Hematopoietic multipotent progenitor cell treated with erythropoietin and hydrocortisone succinate and interleukin-3 and kit ligand, for 17 days (in vitro differentiated cells): ENCODE measurements around the gene RSRP1.
"Not testable (repeated sequence)": the region's sequence is repeated elsewhere in the genome, so short reads cannot be mapped to it uniquely, and the experiment has no call there.

Source experiments
- DNase-seq: peaks from one replicate; pipeline ENCODE4 v3.0.0-alpha.2; 2015; ENCODE audit warnings: low spot score

RSRP1 gene, protein sequence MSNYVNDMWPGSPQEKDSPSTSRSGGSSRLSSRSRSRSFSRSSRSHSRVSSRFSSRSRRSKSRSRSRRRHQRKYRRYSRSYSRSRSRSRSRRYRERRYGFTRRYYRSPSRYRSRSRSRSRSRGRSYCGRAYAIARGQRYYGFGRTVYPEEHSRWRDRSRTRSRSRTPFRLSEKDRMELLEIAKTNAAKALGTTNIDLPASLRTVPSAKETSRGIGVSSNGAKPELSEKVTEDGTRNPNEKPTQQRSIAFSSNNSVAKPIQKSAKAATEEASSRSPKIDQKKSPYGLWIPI

GRCh38 chr1:25247024-25247828, at the start of gene RSRP1:
Gene RSRP1, minus strand, starts transcription at chr1:25247454. Its CDS starts 491 bp downstream, at chr1:25246963.
- peak; percentile 100 for DNase-seq

GRCh38 chr1:25296501-25296900, 49.2 kb upstream of the RSRP1 start:
- DNase-seq: not testable (repeated sequence)

DNA sequence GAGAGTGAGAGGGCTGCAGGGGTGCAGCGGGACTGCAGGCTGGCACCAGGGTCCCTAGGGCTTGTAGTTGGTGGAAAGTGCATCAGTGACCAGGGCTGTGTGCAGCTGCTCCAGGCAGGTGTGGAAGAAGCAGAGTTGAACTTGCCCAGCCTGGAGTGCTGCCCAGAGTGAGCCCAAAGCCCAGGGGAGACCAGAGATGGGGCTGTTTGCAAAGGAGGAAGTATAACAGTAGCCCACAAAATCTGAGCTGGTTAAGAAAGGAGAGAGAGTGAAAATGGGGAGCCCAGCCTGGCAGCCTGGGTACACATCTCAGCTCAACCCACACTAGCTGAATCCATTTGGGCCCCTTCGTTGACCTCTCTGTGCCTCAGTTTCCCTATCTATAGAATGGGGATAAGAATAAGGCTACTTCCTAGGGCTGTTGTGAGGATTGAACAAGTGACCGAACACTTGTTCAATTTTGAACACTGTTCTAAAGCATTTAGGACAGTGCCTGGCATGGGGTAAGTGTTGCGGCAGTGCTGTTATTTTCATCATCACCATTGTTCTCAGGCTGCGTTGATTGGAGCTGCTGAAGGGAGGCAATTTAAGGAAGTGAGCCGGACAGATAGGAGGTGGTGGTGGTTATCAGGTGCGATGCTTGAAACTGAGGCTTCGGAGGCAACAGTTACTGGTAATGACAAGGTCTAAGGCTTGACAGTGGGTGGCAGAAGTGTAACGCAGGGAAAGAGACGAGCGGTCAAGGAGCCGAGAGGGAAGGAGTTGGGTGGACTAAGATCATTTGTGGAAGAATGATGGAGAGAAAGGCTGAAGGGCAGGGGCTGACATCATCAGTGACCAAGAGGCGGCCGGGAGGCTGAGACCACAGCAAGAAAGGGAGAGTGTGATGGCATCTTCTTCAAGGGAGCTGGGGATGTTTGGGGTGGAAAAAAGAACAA, 47.9 kb upstream of the RSRP1 start:
- not testable (repeated sequence) for DNase-seq

- not testable (repeated sequence) for DNase-seq
Observed at GRCh38 chr1:25293426-25293825, 46.2 kb upstream of the RSRP1 start.

- DNase-seq: not testable (repeated sequence)
Observed at GRCh38 chr1:25290043-25290442, 42.8 kb upstream of the RSRP1 start.

GRCh38 chr1:25288573-25289101, 41.4 kb upstream of the RSRP1 start:
- DNase-seq: not testable (repeated sequence)

DNA sequence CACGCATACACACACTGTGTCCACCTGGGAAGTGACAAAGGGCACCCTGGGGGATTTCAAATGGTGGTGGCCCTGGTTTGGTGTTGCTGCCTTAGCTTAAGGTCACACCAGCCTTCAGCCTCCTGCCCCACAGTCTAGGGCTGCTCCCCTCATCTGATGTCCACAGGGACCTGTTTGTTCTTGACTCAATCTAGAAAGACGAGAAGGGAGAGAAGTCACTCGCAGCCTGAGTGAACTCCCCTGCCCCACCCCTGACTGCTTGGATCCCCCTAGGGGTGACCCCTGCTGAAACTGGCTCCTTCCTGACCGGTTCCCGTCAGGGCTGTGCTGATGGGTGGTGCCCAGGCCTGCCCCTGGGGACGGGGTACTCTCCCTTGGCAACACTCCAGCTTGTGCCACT, 39.9 kb upstream of the RSRP1 start:
- peak; percentile 63 for DNase-seq

DNA sequence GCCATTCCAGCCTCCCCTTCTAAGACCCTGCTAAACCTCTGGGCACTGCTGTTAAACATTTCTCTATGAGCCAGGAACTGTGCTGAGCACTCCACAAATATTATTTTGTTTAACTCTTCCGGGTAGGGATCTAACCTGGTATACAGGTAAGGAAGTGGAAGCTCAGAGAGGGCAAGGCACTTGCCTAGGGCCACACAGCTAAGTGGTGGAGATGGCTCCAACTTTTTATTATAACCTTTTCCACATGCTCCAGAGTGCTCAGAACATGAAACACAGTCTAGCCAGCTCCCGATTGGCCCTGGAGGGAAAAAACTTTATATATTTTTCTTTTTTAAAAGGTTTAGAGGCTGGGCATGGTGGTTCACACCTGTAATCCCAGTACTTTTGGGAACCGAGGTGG, 38.6 kb upstream of the RSRP1 start:
- peak; percentile 40 for DNase-seq

- peak; percentile 78 for DNase-seq
Observed at GRCh38 chr1:25279693-25280111, 32.4 kb upstream of the RSRP1 start.

DNA sequence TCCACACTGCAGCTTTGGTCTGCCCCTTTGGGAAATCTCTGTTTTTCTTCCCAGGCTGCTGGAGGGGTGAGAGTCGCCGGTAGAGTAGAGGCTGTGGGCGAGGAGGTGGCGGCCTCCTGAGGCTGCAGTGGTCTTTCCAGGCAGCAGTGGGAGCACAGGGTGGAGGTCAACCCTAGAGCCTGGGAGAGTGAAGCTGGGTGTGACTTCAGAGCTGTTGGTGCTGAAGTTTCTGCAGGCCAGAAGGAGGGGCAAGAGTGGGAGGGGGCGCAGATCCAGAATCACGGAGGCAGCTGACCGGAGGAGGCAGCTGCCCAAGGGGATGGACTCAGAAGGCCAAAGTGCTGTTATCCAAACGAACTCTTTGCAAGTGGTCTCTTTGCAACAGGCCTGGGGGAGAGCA, 31.5 kb upstream of the RSRP1 start:
- DNase-seq: peak; percentile 41

GRCh38 chr1:25278358-25278757, 31.1 kb upstream of the RSRP1 start:
- DNase-seq: peak; percentile 58

DNA sequence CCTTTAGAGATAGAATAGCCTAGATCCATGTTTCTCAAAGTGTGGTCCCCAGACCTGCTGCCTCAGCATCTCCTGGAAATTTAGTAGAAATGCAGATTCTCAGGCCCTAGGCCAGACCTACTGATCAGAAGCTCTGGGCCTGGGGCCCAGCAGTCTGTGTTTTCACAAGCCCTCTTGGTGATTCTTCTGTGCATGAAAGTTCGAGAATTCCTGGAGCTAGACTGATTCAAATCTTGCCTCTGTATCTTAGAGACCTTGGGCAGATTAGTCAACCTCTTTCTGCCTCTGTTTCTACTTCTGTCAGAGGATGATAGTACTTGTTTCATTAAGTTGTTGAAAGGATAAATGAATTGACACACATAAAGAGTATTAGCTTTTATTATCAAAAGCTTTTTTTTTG, 30.0 kb upstream of the RSRP1 start:
- DNase-seq: peak; percentile 33

DNA sequence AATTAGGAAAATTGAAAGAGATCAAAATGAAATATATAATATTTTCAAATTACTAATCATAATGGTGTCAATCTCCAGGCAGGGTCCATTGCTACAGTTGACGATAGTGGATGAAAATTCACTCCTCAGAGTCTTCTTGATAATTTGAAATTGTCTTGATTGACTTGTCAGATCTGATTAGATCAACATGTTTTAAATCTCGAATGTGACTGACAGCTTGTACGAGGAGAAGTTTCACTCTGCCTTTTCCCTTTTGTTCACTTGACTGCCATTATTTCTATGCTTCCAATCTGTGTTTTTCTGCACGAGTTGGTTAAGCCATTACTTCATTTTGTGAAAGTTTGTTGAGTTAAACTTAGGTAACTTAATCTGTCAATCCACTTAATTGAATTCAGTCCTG, 28.4 kb upstream of the RSRP1 start:
- peak; percentile 37 for DNase-seq

- DNase-seq: not testable (repeated sequence)
Observed at GRCh38 chr1:25272238-25272637, 25.0 kb upstream of the RSRP1 start, which contains the start of gene RHD. Gene RHD, plus strand, starts transcription at chr1:25272509. Its CDS starts 39 bp downstream, at chr1:25272548.

DNA sequence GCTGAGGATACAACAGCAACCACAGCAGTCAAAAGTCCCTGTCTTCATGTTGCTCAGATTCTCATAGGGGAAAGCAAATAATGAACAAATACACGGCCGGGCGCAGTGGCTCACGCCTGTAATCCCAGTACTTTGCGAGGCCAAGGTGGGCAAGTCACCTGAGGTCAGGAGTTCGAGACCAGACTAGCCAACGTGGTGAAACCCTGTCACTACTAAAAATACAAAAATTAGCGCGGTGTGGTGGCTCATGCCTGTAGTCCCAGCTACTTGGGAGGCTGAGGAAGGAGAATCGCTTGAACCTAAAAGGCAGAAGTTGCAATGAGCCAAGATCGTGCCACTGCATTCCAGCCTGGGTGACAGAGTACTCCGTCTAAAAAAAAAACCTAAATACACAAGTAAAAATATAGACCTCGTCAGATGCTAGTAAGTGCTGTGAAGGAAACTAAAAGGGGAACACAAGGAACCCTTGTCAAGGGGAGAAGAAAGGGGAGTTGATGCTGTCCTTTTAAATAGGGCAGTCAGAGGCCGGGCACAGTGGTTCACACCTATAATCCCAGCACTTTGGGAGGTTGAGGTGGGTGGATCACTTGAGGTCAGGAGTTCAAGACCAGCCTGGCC, 21.0 kb upstream of the RSRP1 start:
- not testable (repeated sequence) for DNase-seq

- peak; percentile 84 for DNase-seq
Observed at GRCh38 chr1:25267288-25268142, 20.3 kb upstream of the RSRP1 start.

- peak; percentile 36 for DNase-seq
Observed at GRCh38 chr1:25266554-25267287, 19.5 kb upstream of the RSRP1 start.

DNA sequence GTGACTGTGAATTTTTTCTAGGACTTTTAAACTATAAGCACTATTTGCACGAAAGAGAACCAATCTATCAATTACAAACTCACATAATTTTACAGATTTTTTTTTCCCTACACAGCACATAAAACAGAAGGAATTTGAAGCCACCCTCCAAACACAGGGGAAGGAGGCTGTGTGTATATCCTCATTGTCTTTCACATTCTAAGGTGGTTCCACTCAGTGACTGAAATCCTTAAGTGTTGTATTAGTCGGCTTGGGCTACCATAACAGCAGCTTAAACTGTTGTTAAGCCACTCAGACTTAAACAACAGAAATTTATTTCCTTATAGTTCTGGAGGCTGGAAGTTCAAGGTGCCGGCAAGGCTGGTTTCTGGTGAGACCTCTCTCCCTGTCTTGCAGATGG, 13.1 kb upstream of the RSRP1 start:
- DNase-seq: not testable (repeated sequence)

GRCh38 chr1:25259813-25260212, 12.6 kb upstream of the RSRP1 start:
- DNase-seq: not testable (repeated sequence)

GRCh38 chr1:25257196-25257595, 9.9 kb upstream of the RSRP1 start:
- no peak for DNase-seq
